ENCODE data around the gene PTK6.

PTK6 gene

GRCh38 chr20:63527184-63527583 lies 10.0 kb downstream of the PTK6 start:
- DNase-seq = no peak

GRCh38 chr20:63525971-63526370 lies 11.2 kb downstream of the PTK6 start:
- no peak for DNase-seq

GRCh38 chr20:63525185-63525584 lies 12.0 kb downstream of the PTK6 start:
- no peak for DNase-seq

- DNase-seq = no peak
Measured at GRCh38 chr20:63522981-63523611, 14.1 kb downstream of the PTK6 start.

- DNase-seq = peak; percentile 44
Measured at GRCh38 chr20:63522091-63522868, 14.9 kb downstream of the PTK6 start.

GRCh38 chr20:63521602-63522001 lies 15.6 kb downstream of the PTK6 start:
- no peak for DNase-seq

- DNase-seq = peak; percentile 70
Measured at GRCh38 chr20:63520934-63521601, 16.1 kb downstream of the PTK6 start.

GRCh38 chr20:63520504-63520933 lies 16.7 kb downstream of the PTK6 start, which contains the start of gene PPDPF:
Gene PPDPF (plus strand): TSS chr20:63520765. CDS start chr20:63521309, 544 bp downstream.
- DNase-seq = peak; percentile 68

GRCh38 chr20:63519668-63520503 lies 17.3 kb downstream of the PTK6 start:
- DNase-seq = peak; percentile 15

GRCh38 chr20:63518946-63519667 lies 18.1 kb downstream of the PTK6 start:
- DNase-seq = no peak

- DNase-seq = no peak
Measured at GRCh38 chr20:63518351-63518861, 18.8 kb downstream of the PTK6 start.

- DNase-seq = no peak
Measured at GRCh38 chr20:63517376-63518309, 19.5 kb downstream of the PTK6 start.

- DNase-seq = peak; percentile 70
Measured at GRCh38 chr20:63514520-63514919, 22.7 kb downstream of the PTK6 start.

GRCh38 chr20:63513207-63513606 lies 24.0 kb downstream of the PTK6 start:
- DNase-seq = no peak

GRCh38 chr20:63509088-63509564 lies 28.1 kb downstream of the PTK6 start:
- no peak for DNase-seq

GRCh38 chr20:63508072-63508768 lies 29.0 kb downstream of the PTK6 start:
- DNase-seq = no peak

GRCh38 chr20:63507083-63507743 lies 30.0 kb downstream of the PTK6 start:
- DNase-seq = no peak

- DNase-seq = no peak
Measured at GRCh38 chr20:63505723-63506122, 31.5 kb downstream of the PTK6 start.

GRCh38 chr20:63505281-63505680 lies 31.9 kb downstream of the PTK6 start:
- DNase-seq = no peak
